Measurements from ENCODE around the gene UPB1.

Gene UPB1

DNA sequence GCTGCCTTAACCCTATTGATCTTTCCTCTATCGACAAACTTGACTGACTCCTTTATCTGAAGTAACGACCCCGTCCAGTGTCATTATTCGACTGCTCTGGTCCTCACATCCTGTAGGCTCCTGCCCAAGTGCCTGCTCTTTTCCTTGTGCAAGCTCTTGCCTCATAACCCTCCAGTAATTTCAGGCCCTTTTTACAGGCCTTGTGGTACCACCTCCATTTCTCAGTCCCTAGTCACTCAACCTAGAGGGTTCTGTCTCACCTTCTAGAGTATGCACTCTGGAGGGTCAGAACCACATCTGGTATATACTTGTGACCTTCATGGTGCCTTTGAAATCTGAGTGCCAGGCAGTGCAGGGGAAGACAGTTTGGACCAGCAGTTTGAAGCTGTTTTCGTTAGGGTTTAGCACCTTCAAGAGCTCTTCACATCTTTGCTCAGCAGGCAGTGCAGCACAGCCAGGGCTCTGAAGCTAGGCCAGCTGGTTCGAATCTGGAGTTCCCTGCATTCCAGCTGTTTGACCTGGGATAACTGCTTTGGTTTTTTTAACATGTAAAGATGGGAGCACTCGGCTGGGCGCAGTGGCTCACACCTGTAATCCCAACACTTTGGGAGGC, 71.9 kb downstream of the UPB1 start:
- no peak for DNase-seq

DNA sequence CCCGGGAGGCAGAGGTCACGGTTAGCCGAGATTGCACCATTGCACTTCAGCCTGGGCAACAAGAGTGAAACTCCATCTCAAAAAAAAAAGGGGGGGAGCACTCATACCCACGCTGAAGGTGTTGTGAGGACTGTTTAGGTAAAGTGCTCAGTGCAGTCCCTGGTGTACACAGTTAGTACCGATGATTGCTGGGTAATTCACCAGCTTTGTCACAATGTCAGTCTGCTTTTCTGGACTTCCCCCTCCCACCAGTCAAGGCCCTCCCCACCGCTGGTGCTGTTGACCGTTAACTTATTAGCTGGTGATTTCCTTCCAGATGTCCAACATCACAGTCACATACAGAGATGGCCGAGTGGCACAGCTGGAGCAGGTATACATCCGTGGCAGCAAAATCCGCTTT, 72.5 kb downstream of the UPB1 start:
- no peak for DNase-seq

DNA sequence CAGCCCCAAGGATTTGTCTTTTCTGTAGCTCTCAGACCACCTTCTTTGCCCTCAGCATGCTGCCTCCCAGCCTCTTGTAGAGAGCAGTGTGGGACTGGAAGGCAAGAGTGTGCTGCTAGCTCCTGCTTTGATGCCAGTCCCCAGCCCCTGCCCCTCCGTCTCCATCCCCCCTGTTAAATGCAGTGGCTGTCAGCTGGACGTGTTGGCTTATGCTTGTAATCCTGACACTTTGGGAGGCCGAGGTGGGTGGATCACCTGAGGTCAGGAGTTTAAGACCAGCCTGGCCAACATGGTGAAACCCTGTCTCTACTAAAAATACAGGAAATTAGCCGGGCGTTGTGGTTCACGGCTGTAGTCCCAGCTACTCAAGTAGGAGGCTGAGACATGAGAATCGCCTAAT, 76.1 kb downstream of the UPB1 start:
- no peak for DNase-seq

- DNase-seq: no peak
Measured at GRCh38 chr22:24576778-24577177, 81.6 kb downstream of the UPB1 start.
